HEK293T (cell line): Measurements from ENCODE around the gene RANBP3.
"Not testable (repeated sequence)": the region's sequence is repeated elsewhere in the genome, so short reads cannot be mapped to it uniquely, and the experiment has no call there.

Experiments
- CTCF ChIA-PET: fragments of 350-600 bp; formaldehyde crosslinking; extraction: SDS; loops from one replicate; lab custom pipeline; 2021; ENCODE audit warnings: antibody characterized with exemption, inconsistent platforms; lab: Yijun Ruan, JAX
- POLR2A ChIA-PET: fragments of 350-600 bp; formaldehyde crosslinking; extraction: SDS; loops from one replicate; lab custom pipeline; 2020; ENCODE audit warnings: antibody characterized with exemption, inconsistent platforms; lab: Yijun Ruan, JAX
- DNase-seq: peaks from one replicate; pipeline ENCODE4 v3.0.0; 2012; ENCODE audit warnings: mixed read lengths; ENCODE audit errors: extremely low spot score
- ARNT ChIP-seq: fragments of 450-650 bp; IDR thresholded peaks from 2 replicates; pipeline ENCODE4 v1.6.1; 2017; ENCODE audit warnings: mild to moderate bottlenecking
- BHLHE40 ChIP-seq: fragments of 450-650 bp; IDR thresholded peaks from 2 replicates; pipeline ENCODE4 v1.6.1; 2016; ENCODE audit warnings: mild to moderate bottlenecking, moderate library complexity, borderline replicate concordance
- CTBP1 ChIP-seq: fragments of 450-650 bp; IDR thresholded peaks from 2 replicates; pipeline ENCODE4 v1.6.1; 2016; ENCODE audit warnings: borderline replicate concordance
- ELF4 ChIP-seq: fragments of 450-650 bp; IDR thresholded peaks from 2 replicates; pipeline ENCODE4 v1.6.1; 2017; ENCODE audit warnings: antibody characterized with exemption
- FOXA1 ChIP-seq: fragments of 450-650 bp; IDR thresholded peaks from 2 replicates; pipeline ENCODE4 v1.6.1; 2016; ENCODE audit warnings: mild to moderate bottlenecking
- FOXK2 ChIP-seq: fragments of 450-650 bp; IDR thresholded peaks from 2 replicates; pipeline ENCODE4 v1.6.1; 2016; ENCODE audit warnings: mild to moderate bottlenecking
- FOXM1 ChIP-seq: fragments of 450-650 bp; IDR thresholded peaks from 2 replicates; pipeline ENCODE4 v1.6.1; 2017; ENCODE audit warnings: mild to moderate bottlenecking, borderline replicate concordance
- HDGF ChIP-seq: fragments of 450-650 bp; IDR thresholded peaks from 2 replicates; pipeline ENCODE4 v1.6.1; 2017; ENCODE audit warnings: antibody characterized with exemption, borderline replicate concordance
- L3MBTL2 ChIP-seq: fragments of 450-650 bp; conservative IDR thresholded peaks from 2 replicates; pipeline ENCODE4 v1.6.1; 2016; ENCODE audit warnings: mild to moderate bottlenecking
- LEF1 ChIP-seq: fragments of 450-650 bp; IDR thresholded peaks from 2 replicates; pipeline ENCODE4 v1.6.1; 2017; ENCODE audit warnings: mild to moderate bottlenecking, borderline replicate concordance
- NFRKB ChIP-seq: fragments of 450-650 bp; IDR thresholded peaks from 2 replicates; pipeline ENCODE4 v1.6.1; 2016; ENCODE audit warnings: mild to moderate bottlenecking, moderate library complexity
- PKNOX1 ChIP-seq: fragments of 450-650 bp; IDR thresholded peaks from 2 replicates; pipeline ENCODE4 v1.6.1; 2016
- SP1 ChIP-seq: fragments of 450-650 bp; IDR thresholded peaks from 2 replicates; pipeline ENCODE4 v1.6.1; 2017
- SUZ12 ChIP-seq: fragments of 450-650 bp; IDR thresholded peaks from 2 replicates; pipeline ENCODE4 v1.6.1; 2016; ENCODE audit warnings: mild to moderate bottlenecking
- TARDBP ChIP-seq: fragments of 450-650 bp; IDR thresholded peaks from 2 replicates; pipeline ENCODE4 v1.6.1; 2016
- ZNF384 ChIP-seq: fragments of 450-650 bp; IDR thresholded peaks from 2 replicates; pipeline ENCODE4 v1.6.1; 2016

Gene RANBP3

DNA sequence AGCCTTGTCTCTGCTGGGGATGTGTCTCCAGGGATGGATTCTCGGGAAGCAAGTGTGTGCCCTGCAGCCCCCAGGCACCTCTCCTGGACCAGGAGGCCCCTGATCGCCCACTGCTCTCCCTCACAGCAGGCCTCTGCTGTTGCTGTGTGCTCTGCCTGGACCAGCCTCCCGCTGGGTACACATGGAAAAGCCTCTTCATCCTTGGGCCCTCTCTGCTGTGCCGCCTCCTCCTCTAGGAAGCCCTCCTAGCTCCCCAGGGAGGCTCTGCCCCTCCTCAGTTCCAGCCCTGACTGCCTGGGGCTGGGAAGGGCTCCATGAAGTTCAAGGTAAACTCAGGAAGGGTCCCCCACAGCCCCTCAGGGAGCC lies 86.4 kb downstream of the RANBP3 start:
- no peak for DNase-seq
- ChIA-PET POLR2A (interaction anchor here (0.7 to 3.3 kb wide), 3 partner anchors 12 to 173 kb away, joined by 3 to 17 read pairs (median 13); partner anchors contain the start of gene NDUFA11), CTCF (interaction anchor here (0.7 to 4.2 kb wide), 3 partner anchors 12 to 87 kb away, joined by 3 to 22 read pairs (median 3); partner anchors contain the start of genes NDUFA11 and NRTN)
- TF ChIP-seq FOXA1 = no peak
- no peak for TF ChIP-seq NFRKB
- no peak for TF ChIP-seq SP1
- TF ChIP-seq FOXK2 = no peak
- TF ChIP-seq ZNF384 = no peak
- TF ChIP-seq L3MBTL2 = no peak
- no peak for TF ChIP-seq CTBP1

DNA sequence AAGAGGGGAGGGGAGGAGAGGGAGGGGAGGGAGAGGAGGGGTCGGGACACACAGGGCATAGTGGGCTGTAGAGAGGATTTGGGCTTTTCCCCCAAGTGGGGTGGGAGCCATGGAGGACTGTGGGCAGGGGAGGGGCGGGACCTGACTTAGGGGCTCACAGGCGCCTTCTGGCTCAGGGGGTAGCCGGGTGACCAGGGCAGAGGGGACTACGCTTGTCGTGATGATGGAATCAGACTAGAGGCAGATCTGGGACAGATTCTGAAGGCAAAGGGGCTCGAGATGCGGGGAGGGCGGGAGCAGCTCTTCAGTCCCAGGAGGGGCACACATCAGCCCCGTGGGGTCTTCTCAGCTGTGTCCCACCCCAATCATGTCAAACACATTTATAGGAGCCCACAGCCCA lies 87.8 kb downstream of the RANBP3 start:
- DNase-seq = no peak
- no peak for TF ChIP-seq ZNF384
- no peak for TF ChIP-seq TARDBP
- TF ChIP-seq SP1 = no peak
- TF ChIP-seq FOXK2 = no peak
- TF ChIP-seq FOXM1 = no peak
- TF ChIP-seq LEF1 = no peak
- no peak for TF ChIP-seq L3MBTL2
- no peak for TF ChIP-seq FOXA1
- no peak for TF ChIP-seq NFRKB
- no peak for TF ChIP-seq CTBP1
- no peak for TF ChIP-seq BHLHE40
- no peak for TF ChIP-seq ARNT
- TF ChIP-seq HDGF = no peak
- TF ChIP-seq PKNOX1 = no peak
- no peak for TF ChIP-seq SUZ12
- no peak for TF ChIP-seq ELF4
- CTCF ChIA-PET = interaction anchor here (4.2 kb wide), 1 partner anchor 86 kb away, joined by 22 read pairs; the partner anchor contains the start of gene NRTN
- POLR2A ChIA-PET = interaction anchor here (2.4 to 3.3 kb wide), 2 partner anchors 13 to 62 kb away, joined by 13 to 17 read pairs; partner anchors contain the start of gene NDUFA11

DNA sequence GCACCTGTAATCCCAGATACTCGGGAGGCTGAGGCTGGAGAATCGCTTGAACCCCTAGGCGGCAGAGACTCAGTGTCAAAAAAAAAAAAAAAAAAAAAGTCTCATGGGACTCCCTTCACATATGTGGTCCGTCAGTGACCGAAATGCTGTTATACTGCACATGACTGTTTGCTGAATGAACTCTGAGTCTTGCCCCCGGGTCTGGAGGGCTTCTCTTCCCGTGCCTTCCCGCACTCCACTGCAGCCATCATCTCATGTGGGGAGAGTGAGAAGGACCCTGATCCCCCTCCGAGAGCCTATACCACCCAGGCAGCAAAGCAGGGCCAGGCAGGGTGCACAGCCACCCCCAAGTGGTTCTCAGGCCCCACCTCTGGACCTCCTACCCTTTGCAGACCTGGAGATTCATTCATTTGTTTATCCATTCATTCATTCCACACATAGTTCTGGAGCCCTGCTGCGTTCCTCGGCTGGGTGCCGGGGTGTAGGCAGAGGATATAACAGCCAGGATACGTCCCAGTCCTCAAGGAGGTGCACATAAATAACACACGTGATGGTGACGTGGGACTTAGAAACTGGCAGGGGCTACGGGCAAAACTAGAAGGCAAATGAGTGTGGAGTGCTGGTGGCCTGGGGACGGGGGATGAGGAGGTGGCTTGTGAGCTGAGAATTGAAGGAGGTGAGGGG lies 88.5 kb downstream of the RANBP3 start:
- DNase-seq = no peak
- TF ChIP-seq HDGF (no peak), LEF1 (no peak), ARNT (no peak), PKNOX1 (peak; percentile 55), BHLHE40 (no peak), ZNF384 (peak; percentile 79), L3MBTL2 (no peak), TARDBP (no peak), SUZ12 (no peak), NFRKB (no peak), FOXK2 (no peak), FOXM1 (no peak), CTBP1 (no peak), ELF4 (no peak), FOXA1 (no peak)
- POLR2A ChIA-PET = interaction anchor here (2.4 to 3.3 kb wide), 2 partner anchors 14 to 61 kb away, joined by 13 to 17 read pairs; partner anchors contain the start of gene NDUFA11
- CTCF ChIA-PET = interaction anchor here (4.2 kb wide), 1 partner anchor 85 kb away, joined by 22 read pairs; the partner anchor contains the start of gene NRTN

- CTCF ChIA-PET = interaction anchor here (0.8 kb wide), 1 partner anchor 20 kb away, joined by 3 read pairs; no protein-coding TSS in a partner anchor
- not testable (repeated sequence) for DNase-seq
- POLR2A ChIA-PET = interaction anchor here (0.9 kb wide), 1 partner anchor 56 kb away, joined by 3 read pairs; no protein-coding TSS in a partner anchor
These were observed 93.7 kb downstream of the RANBP3 start for GRCh38 chr19:5884065-5884811.

DNA sequence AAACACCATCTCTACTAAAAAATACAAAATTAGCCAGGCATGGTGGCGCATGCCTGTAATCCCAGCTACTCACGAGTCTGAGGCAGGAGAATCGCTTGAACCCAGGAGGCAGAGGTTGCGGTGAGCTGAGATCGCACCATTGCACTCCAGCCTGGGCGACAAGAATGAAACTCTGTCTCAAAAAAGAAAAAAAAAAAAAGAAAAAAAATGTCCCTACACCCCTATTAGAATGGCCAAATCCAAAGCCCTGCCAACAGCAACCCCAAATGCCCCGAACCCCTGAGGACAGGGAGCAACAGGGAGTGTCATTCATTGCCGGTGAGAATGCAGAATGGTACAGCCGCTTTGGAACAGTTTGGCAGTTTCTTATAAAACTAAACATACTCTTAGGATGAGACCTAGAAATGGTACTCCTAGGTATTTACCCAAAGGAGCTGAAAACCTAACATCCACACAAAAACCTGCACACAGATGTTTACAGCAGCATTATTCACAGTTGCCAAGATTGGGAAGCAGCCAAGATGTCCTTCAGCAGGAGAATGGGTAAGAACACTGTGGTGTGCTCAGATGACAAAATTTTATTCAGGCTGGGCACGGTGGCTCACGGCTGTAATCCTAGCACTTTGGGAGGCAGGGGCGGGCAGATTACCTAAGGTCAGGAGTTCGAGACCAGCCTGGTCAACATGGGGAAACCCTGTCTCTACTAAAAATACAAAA lies 94.6 kb downstream of the RANBP3 start:
- CTCF ChIA-PET = interaction anchor here (0.6 to 0.8 kb wide), 2 partner anchors 21 to 129 kb away, joined by 3 read pairs; no protein-coding TSS in a partner anchor
- POLR2A ChIA-PET = interaction anchor here (1.0 kb wide), 1 partner anchor 54 kb away, joined by 3 read pairs; no protein-coding TSS in a partner anchor
- DNase-seq = not testable (repeated sequence)

GRCh38 chr19:5882421-5882968 lies 95.4 kb downstream of the RANBP3 start:
- no peak for TF ChIP-seq LEF1
- no peak for TF ChIP-seq FOXK2
- no peak for TF ChIP-seq NFRKB
- no peak for DNase-seq
- CTCF ChIA-PET = no interaction called here
- POLR2A ChIA-PET = interaction anchor here (1.0 kb wide), 1 partner anchor 54 kb away, joined by 3 read pairs; no protein-coding TSS in a partner anchor
